Aorta (tissue), 5 donors: ENCODE measurements around the gene GYPB. TPM values are rescaled to one million over a fixed set of nuclear protein-coding genes. Genes with fewer than 3 reads are reported as not detected.
"Not testable (repeated sequence)": the region's sequence is repeated elsewhere in the genome, so short reads cannot be mapped to it uniquely, and the experiment has no call there.

Source experiments
- ATAC-seq: fragments of 200-7000 bp; cut with Tn5 transposase; one replicate; pipeline ENCODE4 v1.9.1; 2022; ENCODE audit warnings: moderate library complexity; ENCODE audit not compliant: low FRiP score
- DNase-seq, 2 donors: peaks; one replicate each; pipeline ENCODE4 v3.0.0-alpha.2; 2020
- H3K27ac ChIP-seq, 2 donors: one replicate each; pipeline ENCODE4 v1.5.1; 2013; ENCODE audit warnings: low read length in 2 of 2, mild to moderate bottlenecking in 2 of 2, moderate library complexity in 2 of 2, control low read depth in 1 of 2, inconsistent platforms in 1 of 2, low read depth in 1 of 2
- H3K27me3 ChIP-seq, 2 donors: one replicate each; pipeline ENCODE4 v1.6.1; 2013; ENCODE audit warnings: control low read depth in 1 of 2, low read length in 1 of 2, mild to moderate bottlenecking in 1 of 2, moderate library complexity in 1 of 2; ENCODE audit not compliant: insufficient read depth in 2 of 2, control insufficient read depth in 1 of 2
- H3K36me3 ChIP-seq, 2 donors: one replicate each; pipeline ENCODE4 v1.6.1; 2013; ENCODE audit warnings: control low read depth in 1 of 2, low read length in 1 of 2, mild to moderate bottlenecking in 1 of 2; ENCODE audit not compliant: insufficient read depth in 2 of 2, control insufficient read depth in 1 of 2
- H3K4me1 ChIP-seq, 2 donors: one replicate each; pipeline ENCODE4 v1.6.1; 2013; ENCODE audit warnings: low read length in 2 of 2, control low read depth in 1 of 2, mild to moderate bottlenecking in 1 of 2, moderate library complexity in 1 of 2; ENCODE audit not compliant: insufficient read depth in 2 of 2, control insufficient read depth in 1 of 2
- H3K4me3 ChIP-seq, 2 donors: one replicate each; pipeline ENCODE4 v1.5.1; 2013; ENCODE audit warnings: low read length in 2 of 2, control low read depth in 1 of 2, mild to moderate bottlenecking in 1 of 2
- H3K9me3 ChIP-seq: one replicate; pipeline ENCODE4 v1.6.1; 2013; ENCODE audit warnings: mild to moderate bottlenecking, low read length; ENCODE audit not compliant: control insufficient read depth
- WGBS, 2 donors: extraction: QIAGEN DNeasy Blood & Tissue Kit; methylation state at CpG; one replicate each; pipeline ENCODE4 v1.1.7; 2013; 5-methylcytosine and 5-hydroxymethylcytosine counted together
- intact Hi-C, 2 donors: fragments of 100-400 bp; cut with DNase I; formaldehyde crosslinking; loops; one replicate each; pipeline versions ENCODE4 v1.14.2 to v1.15.0; 2022
- polyA plus RNA-seq, 2 donors: library from polyadenylated mRNA; stranded (reverse); fragments of 200-250 nt; gene quantifications; one replicate each; pipeline ENCODE4 v1.2.3, GENCODE V29; 2013
- total RNA-seq, 2 donors: library from RNA; stranded (reverse); fragmentation: NEBNext Ultra II Directional; extraction: Animal tissue kit (Norgen Biotek cat#: 25700); gene quantifications; one replicate each; pipeline ENCODE4 v1.2.1, GENCODE V29; 2021
- donor health status: healthy with polysubstance abuse.
- donor health status: Bipolar disorder and iron deficiency.
- donor health status: DM: no; HTN: no; CAD: no.
- donor health status: DM: no; HTN: no; CAD: no.
- donor health status: DM: yes; HTN: yes; CAD: no.

GYPB gene
- total and polyA plus RNA-seq, 4 donors: 1.5 TPM; not detected in 3

DNA sequence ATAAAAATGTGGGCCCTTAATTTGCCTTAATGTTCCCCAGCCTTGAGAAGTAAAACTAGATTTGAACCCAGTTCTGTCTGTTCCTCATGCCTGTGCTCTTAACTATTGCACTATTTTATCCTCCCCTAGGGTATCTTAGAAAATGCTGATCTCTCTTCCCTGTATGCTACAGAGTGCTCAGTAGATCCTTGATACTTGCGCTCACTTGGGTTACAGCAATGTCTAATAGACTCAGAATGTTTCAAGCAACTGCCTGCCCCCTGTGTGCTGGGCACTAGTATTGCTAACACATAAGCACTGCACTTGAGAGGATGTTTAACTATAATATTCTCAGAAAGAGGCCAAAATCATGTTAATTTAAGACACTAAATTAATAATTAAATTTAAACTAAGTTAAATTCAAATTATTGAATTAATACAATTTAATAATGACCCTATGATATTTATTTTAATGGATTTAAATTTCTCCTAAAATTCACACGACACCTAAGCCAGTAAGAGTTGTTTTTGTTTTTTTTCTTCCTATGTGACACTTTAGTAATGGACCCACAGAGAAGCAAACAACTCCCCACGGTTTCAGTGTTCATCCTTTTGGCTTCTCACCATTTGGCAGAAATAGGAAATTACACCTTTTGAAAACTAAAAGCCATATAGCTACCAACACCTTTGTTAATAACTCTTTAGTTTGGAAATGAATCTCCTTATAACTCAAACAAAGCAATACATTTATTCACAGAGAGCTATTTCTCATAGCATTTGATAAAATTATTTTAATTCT lies 768 bp downstream of the GYPB start:
- H3K27me3 ChIP-seq, H3K36me3 ChIP-seq, H3K9me3 ChIP-seq, DNase-seq, H3K27ac ChIP-seq, H3K4me3 ChIP-seq, H3K4me1 ChIP-seq, intact Hi-C loops, ATAC-seq: not testable (repeated sequence)
- WGBS, 2 donors: 67 to 80% methylated on average over 3 of the region's 3 CpGs

DNA sequence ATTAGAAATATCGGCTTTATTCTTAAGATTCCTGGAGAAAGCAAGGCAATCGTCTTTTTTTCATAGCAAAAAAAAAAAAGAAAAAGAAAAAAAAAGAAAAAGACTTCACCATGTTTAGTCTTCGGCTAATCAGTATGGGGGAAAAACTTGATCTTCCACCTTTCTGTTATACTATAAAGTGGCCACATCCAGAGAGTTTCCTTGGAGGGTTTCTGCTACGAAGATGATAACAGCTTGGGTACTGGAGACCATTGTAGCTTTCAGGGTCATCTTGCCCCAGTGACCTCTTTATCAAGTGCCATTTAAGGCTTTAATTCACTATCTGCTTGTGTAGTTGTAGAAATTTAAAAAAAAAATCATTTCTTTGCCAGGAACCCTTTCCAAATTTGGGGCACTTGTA lies 1.9 kb downstream of the GYPB start:
- H3K9me3 ChIP-seq, H3K4me1 ChIP-seq, DNase-seq, H3K27ac ChIP-seq, H3K4me3 ChIP-seq, H3K36me3 ChIP-seq, ATAC-seq, intact Hi-C loops, H3K27me3 ChIP-seq: not testable (repeated sequence)
- whole genome bisulfite sequencing, 2 donors: 87 to 91% methylated on average over 4 of the region's 4 CpGs

DNA sequence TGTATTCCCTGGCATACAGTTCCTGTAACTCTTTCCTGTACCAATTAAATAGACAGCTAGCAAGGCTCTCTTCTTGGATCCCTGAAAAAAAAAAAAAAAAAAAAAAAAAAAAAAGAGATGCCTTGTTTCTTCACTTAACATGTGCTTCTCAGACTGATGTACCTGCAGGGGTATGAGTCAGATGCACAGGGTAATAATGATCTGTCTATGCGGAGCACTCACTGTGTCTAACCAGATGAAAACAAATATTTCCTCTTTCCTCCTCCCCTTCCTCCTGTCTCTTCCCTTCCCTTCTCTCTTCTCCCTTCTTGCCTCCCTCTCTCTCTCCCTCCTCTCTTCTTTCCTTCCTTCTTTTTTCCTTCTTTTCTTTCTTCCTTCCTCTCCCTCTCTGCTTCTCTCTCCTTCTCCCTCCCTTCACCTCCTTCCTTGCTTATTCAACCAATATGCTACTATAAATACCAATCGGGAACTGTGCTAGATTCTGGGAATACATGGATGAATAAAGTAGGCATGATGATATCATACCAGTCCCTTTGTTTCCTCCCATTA lies 3.0 kb downstream of the GYPB start:
- ATAC-seq, H3K27ac ChIP-seq, H3K27me3 ChIP-seq, H3K4me1 ChIP-seq, H3K4me3 ChIP-seq, H3K36me3 ChIP-seq, H3K9me3 ChIP-seq, intact Hi-C loops, DNase-seq: not testable (repeated sequence)
- 79 to 82% methylated on average over 2 of the region's 2 CpGs for whole genome bisulfite sequencing, 2 donors

DNA sequence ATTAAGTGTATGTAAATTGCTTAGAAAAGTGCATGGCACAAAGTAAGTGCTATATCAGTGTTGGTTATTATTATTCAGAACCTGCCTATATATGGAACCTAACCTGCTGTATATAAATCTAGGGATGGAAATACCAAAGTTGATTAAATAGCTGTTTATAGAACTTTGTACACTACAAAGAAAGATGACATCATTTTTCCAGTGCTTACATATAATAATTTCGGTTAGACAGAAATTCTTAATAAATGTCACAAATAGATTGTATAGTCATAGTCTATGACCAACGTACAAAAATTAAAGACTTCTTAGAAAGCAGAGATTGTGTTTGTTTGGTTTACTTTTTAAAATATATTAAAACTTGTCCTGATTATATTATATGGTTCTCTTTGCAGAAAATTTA lies 4.4 kb downstream of the GYPB start:
- ATAC-seq (no peak), DNase-seq (no peak)
- Histone ChIP-seq H3K27me3 (no peaks in the 10 kb centered on the region), H3K27ac (no peak overlapping the region), H3K4me3 (no peak overlapping the region), H3K36me3 (no peaks in the 10 kb centered on the region), H3K4me1 (no peaks in the 10 kb centered on the region), H3K9me3 (no peaks in the 10 kb centered on the region)
- 54 to 59% methylated on average over 2 of the region's 2 CpGs for WGBS, 2 donors
- intact Hi-C loops: no loop called here

DNA sequence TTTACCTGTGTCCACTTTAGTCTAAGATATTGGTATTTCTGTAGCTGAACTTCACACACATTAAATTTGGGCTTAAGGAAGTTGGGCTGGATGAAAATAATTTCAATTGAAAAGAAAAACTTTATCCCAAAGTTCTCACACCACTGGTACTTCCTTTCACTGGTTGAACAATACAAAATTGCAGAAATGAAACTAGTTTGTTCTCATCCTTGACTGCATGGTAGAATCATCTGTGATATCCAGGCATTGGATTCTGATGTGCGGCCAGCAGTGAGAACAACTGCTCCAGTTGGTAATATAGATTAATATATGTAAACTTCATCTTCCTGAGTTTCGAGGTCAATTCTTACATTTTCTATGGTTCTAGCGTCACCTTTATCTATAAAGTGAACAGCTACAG lies 10.6 kb downstream of the GYPB start:
- intact Hi-C loops: not testable (repeated sequence)
- 93 to 94% methylated on average over 3 of the region's 3 CpGs for WGBS, 2 donors

DNA sequence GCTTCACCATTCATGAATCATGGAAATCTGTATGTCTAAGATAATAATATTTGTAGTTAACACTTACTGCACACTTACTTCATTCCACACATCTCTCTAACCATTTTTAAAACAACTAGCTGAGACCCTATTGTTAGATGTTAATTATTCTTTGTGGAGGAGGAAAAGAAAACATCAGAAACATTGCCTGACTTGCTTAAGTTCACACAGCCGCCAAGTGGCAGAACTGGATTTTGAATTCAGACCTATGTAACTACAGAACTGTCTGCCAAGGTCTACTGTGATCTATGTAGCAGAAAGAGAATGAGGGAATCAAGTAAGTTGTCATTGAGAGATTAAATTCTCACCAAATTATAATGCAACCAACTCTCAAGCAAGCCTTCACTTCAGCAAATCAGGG lies 11.2 kb downstream of the GYPB start:
- H3K36me3 ChIP-seq, H3K27ac ChIP-seq, DNase-seq, ATAC-seq, intact Hi-C loops, H3K4me3 ChIP-seq, H3K4me1 ChIP-seq, H3K9me3 ChIP-seq, H3K27me3 ChIP-seq: not testable (repeated sequence)
- 80 to 90% methylated on average over 1 of the region's 1 CpG for WGBS, 2 donors

More for the DNA sequence above, 10.6 kb downstream of the GYPB start:
- H3K27ac ChIP-seq, H3K27me3 ChIP-seq, H3K4me3 ChIP-seq, H3K9me3 ChIP-seq, H3K4me1 ChIP-seq, ATAC-seq, H3K36me3 ChIP-seq, DNase-seq: not testable (repeated sequence)

DNA sequence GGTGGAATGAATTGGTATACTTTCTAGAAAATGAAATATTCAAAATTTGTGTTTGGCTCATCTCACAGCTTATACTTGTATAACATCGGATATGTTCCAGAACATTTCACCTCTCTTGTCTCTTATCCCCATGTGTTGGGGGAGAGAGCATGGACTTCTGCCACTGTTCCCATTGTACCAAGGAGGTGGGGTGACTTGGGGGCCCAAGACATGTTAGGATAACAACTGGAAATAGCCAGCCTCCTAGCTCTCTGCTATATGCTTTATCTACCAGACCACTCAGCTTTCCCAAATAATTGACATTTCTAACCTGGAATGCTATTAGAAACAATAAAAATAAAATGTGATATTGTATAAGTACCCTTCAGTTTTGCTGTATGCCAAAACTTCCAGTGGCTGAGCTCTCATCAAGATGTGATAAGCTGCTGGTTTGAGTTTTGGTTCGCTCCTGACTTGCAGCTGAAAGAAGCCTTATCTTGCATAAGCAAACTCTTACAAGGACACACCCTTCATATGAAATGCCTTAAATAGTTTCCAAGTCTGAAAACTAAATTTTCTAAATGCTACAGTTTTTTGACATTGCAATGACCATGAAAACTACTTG lies 12.9 kb downstream of the GYPB start:
- DNase-seq, H3K36me3 ChIP-seq, H3K9me3 ChIP-seq, H3K27ac ChIP-seq, intact Hi-C loops, H3K27me3 ChIP-seq, H3K4me3 ChIP-seq, H3K4me1 ChIP-seq: not testable (repeated sequence)
- ATAC-seq: peak; percentile 53
- 57 to 66% methylated on average over 2 of the region's 2 CpGs for WGBS, 2 donors

DNA sequence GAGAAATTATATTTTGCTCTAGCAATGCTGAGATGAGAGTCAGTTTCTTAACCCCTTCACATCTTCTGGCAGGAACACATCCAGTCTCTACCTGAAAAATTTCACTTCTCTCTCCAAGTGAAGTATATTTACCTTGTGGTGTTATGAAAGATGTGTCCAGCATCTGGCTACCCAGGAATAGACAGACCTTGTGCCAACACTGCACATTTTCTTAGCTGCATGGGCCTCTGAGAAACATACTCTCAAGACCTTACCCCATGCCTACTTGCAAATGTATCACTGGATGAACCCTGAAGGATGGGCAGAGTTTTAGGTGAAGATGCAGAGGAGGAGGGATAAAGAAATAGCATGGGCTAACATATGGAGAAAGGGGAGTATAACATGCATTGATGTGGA lies 13.6 kb downstream of the GYPB start:
- DNase-seq, H3K4me1 ChIP-seq, H3K27ac ChIP-seq, H3K36me3 ChIP-seq, H3K4me3 ChIP-seq, intact Hi-C loops, H3K27me3 ChIP-seq, ATAC-seq, H3K9me3 ChIP-seq: not testable (repeated sequence)
